Cardiac muscle cell (in vitro differentiated cells and primary cell): ENCODE measurements around the gene PAK6. TPM values are rescaled to one million over a fixed set of nuclear protein-coding genes. Genes with fewer than 3 reads are reported as not detected.

ENCODE experiments used
- DNase-seq, 2 donors: peaks; one replicate each; pipeline versions ENCODE4 v3.0.0 to v3.0.0-alpha.2; 2010 to 2017; ENCODE audit warnings: low read depth in 1 of 2, low spot score in 1 of 2
- H3K27ac ChIP-seq: fragments of 200-600 bp; sonication (generic); 2 replicates; pipeline ENCODE4 v1.5.1; 2016
- H3K27me3 ChIP-seq: fragments of 200-600 bp; sonication (generic); 2 replicates; pipeline ENCODE4 v1.6.0; 2016; ENCODE audit warnings: control low read depth
- H3K36me3 ChIP-seq: fragments of 200-600 bp; sonication (generic); 2 replicates; pipeline ENCODE4 v1.5.1; 2016; ENCODE audit warnings: control low read depth
- H3K4me1 ChIP-seq: fragments of 200-600 bp; sonication (generic); 2 replicates; pipeline ENCODE4 v1.8.1; 2017; ENCODE audit warnings: low read depth, mild to moderate bottlenecking, mixed run types
- H3K4me3 ChIP-seq: fragments of 200-600 bp; sonication (generic); 2 replicates; pipeline ENCODE4 v1.5.1; 2016; ENCODE audit warnings: mild to moderate bottlenecking
- H3K9me3 ChIP-seq: fragments of 200-600 bp; sonication (generic); 2 replicates; pipeline ENCODE4 v1.5.1; 2017; ENCODE audit warnings: low read depth, mild to moderate bottlenecking, control low read depth
- CTCF ChIP-seq: IDR thresholded peaks from 2 replicates; pipeline ENCODE4 v1.5.1; 2012; ENCODE audit warnings: low read depth, mild to moderate bottlenecking, low read length
- polyA plus RNA-seq: library from polyadenylated mRNA; unstranded; fragments of >200 nt; fragmentation: Nextera tagmentation; extraction: Ambion mirVana; gene quantifications from 2 replicates; pipeline ENCODE4 v1.2.1, GENCODE V29; 2016
- total RNA-seq: library from RNA; depleted of rRNA; stranded (reverse); fragments of >200 nt; gene quantifications from 2 replicates; pipeline ENCODE4 v1.2.3, GENCODE V29; 2016

The PAK6 gene
- total RNA-seq (9.7 and 18.7 TPM in 2 replicates), polyA plus RNA-seq (4.2 and 8.3 TPM in 2 replicates)

GRCh38 chr15:40238532-40239403, at the start of gene PAK6:
Gene PAK6 (plus strand): TSS chr15:40239063. CDS start chr15:40264786, 25,723 bp downstream.
- DNase-seq, result peak; percentile 44 to 69
- no peaks in the 10 kb centered on the region for H3K36me3 ChIP-seq
- H3K27ac ChIP-seq, result no peak within 1 kb of the TSS
- H3K27me3 ChIP-seq, result no peaks in the 10 kb centered on the region
- H3K9me3 ChIP-seq, result no peaks in the 10 kb centered on the region
- peaks cover 17% of the 10 kb centered on the region for H3K4me1 ChIP-seq
- TF ChIP-seq CTCF, result no peak
- H3K4me3 ChIP-seq, result peak within 1 kb of the TSS; percentile 15

- Histone ChIP-seq H3K4me1 (no peaks in the 10 kb centered on the region), H3K9me3 (no peaks in the 10 kb centered on the region), H3K27ac (no peak overlapping the region), H3K4me3 (no peak overlapping the region), H3K27me3 (no peaks in the 10 kb centered on the region), H3K36me3 (peaks cover 5% of the 10 kb centered on the region)
- peak in 1 of 2 donors; percentile 81 for DNase-seq
- no peak for TF ChIP-seq CTCF
Observed at GRCh38 chr15:40190591-40190990, 48.3 kb upstream of the PAK6 start.

GRCh38 chr15:40192942-40193341, 45.9 kb upstream of the PAK6 start:
- peak in 1 of 2 donors; percentile 34 for DNase-seq

GRCh38 chr15:40197434-40197833, 41.4 kb upstream of the PAK6 start:
- no peaks in the 10 kb centered on the region for H3K27me3 ChIP-seq
- DNase-seq, result no peak
- no peak for TF ChIP-seq CTCF
- H3K27ac ChIP-seq, result no peak overlapping the region
- no peaks in the 10 kb centered on the region for H3K9me3 ChIP-seq
- peaks cover 9% of the 10 kb centered on the region for H3K36me3 ChIP-seq
- no peaks in the 10 kb centered on the region for H3K4me1 ChIP-seq
- no peak overlapping the region for H3K4me3 ChIP-seq

More at GRCh38 chr15:40192942-40193341, 45.9 kb upstream of the PAK6 start:
- Histone ChIP-seq H3K9me3 (no peaks in the 10 kb centered on the region), H3K36me3 (peaks cover 8% of the 10 kb centered on the region), H3K4me3 (no peak overlapping the region), H3K27me3 (no peaks in the 10 kb centered on the region), H3K27ac (no peak overlapping the region), H3K4me1 (no peaks in the 10 kb centered on the region)
- TF ChIP-seq CTCF, result no peak

GRCh38 chr15:40198355-40199085, 40.3 kb upstream of the PAK6 start:
- no peak for TF ChIP-seq CTCF
- H3K36me3 ChIP-seq, result peaks cover 16% of the 10 kb centered on the region
- H3K27me3 ChIP-seq, result no peaks in the 10 kb centered on the region
- no peaks in the 10 kb centered on the region for H3K4me1 ChIP-seq
- no peak overlapping the region for H3K27ac ChIP-seq
- no peak overlapping the region for H3K4me3 ChIP-seq
- no peak for DNase-seq
- H3K9me3 ChIP-seq, result no peaks in the 10 kb centered on the region
